ENCODE measurements around the gene TET1.

DNA sequence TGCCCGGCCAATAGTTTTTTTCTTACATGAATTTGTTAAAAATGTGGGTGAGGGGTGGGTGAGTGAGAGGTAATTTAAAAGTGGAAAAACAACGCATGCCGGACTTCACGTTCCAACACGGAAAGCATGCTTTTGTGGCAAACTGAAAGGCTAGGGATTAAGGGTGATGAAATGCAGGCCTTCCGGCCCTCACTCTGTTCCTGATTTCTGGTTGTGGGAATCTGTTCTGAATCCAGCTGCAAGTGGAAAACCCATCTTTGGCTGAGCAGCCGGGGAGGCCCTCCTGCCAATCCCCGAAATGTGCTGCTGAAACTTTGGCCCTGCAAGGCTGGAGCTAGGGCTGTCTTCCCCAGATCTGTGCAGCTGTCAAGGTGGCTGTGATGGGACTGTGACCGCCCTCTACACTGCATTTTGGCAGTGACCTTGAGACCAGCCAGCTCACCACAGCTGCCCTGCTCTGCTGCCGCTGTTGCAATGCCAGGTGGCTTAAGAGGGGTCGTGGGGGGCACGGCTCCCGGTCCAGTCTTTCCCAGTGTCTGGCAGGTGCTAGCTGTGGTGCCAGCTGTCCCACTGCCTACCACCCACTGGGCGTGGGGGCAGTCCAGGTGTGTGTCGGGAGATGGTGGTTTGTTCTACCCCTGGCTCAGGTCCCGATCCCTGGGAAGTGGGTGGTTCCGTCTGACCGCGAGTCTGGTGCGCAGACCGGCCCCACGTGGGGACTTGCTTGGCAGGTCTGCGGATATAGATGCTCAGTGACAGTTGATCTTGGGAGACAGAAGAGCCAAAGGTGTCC lies 39.0 kb downstream of the TET1 start:
- TF ChIP-seq, protein P1, sequence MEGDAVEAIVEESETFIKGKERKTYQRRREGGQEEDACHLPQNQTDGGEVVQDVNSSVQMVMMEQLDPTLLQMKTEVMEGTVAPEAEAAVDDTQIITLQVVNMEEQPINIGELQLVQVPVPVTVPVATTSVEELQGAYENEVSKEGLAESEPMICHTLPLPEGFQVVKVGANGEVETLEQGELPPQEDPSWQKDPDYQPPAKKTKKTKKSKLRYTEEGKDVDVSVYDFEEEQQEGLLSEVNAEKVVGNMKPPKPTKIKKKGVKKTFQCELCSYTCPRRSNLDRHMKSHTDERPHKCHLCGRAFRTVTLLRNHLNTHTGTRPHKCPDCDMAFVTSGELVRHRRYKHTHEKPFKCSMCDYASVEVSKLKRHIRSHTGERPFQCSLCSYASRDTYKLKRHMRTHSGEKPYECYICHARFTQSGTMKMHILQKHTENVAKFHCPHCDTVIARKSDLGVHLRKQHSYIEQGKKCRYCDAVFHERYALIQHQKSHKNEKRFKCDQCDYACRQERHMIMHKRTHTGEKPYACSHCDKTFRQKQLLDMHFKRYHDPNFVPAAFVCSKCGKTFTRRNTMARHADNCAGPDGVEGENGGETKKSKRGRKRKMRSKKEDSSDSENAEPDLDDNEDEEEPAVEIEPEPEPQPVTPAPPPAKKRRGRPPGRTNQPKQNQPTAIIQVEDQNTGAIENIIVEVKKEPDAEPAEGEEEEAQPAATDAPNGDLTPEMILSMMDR (conservative IDR thresholded peaks at IDR 0.05; ENCODE audit: low read length) = no peak
- TF ChIP-seq EZH2phosphoT487 (IDR thresholded peaks at IDR 0.05; ENCODE audit: borderline replicate concordance, low read depth, low read length) = no peak
